Trophoblast cell (in vitro differentiated cells and primary cell): Measurements from ENCODE around the gene CTU2.

Source experiments
- DNase-seq, 2 donors: peaks; one replicate each; pipeline ENCODE4 v3.0.0-alpha.2; 2016
- H2AFZ ChIP-seq: 2 replicates; pipeline ENCODE4 v1.6.1; 2013; ENCODE audit warnings: low read length, moderate library complexity, mild to moderate bottlenecking; ENCODE audit not compliant: insufficient read depth, poor library complexity
- H2AK5ac ChIP-seq: 2 replicates; pipeline ENCODE4 v1.6.1; 2013; ENCODE audit warnings: mild to moderate bottlenecking, low read length
- H2BK120ac ChIP-seq: 2 replicates; pipeline ENCODE4 v1.6.1; 2013; ENCODE audit warnings: low read length, mild to moderate bottlenecking, moderate library complexity; ENCODE audit not compliant: insufficient read depth, poor library complexity
- H2BK12ac ChIP-seq: 2 replicates; pipeline ENCODE4 v1.6.1; 2013; ENCODE audit warnings: mild to moderate bottlenecking, low read length, moderate library complexity
- H2BK5ac ChIP-seq: 2 replicates; pipeline ENCODE4 v1.6.1; 2013; ENCODE audit warnings: low read length, low read depth, moderate library complexity, mild to moderate bottlenecking; ENCODE audit not compliant: poor library complexity
- H3K14ac ChIP-seq: 2 replicates; pipeline ENCODE4 v1.6.1; 2013; ENCODE audit warnings: mild to moderate bottlenecking, low read length
- H3K18ac ChIP-seq: 2 replicates; pipeline ENCODE4 v1.6.1; 2013; ENCODE audit warnings: mild to moderate bottlenecking, low read length
- H3K23ac ChIP-seq: 2 replicates; pipeline ENCODE4 v1.6.1; 2013; ENCODE audit warnings: low read length
- H3K27ac ChIP-seq: 2 replicates; pipeline ENCODE4 v1.5.1; 2013; ENCODE audit warnings: low read depth, mild to moderate bottlenecking, inconsistent platforms, low read length, moderate library complexity
- H3K27me3 ChIP-seq: 2 replicates; pipeline ENCODE4 v1.6.1; 2013; ENCODE audit warnings: inconsistent platforms, mild to moderate bottlenecking, low read length, moderate library complexity; ENCODE audit not compliant: insufficient read depth
- H3K36me3 ChIP-seq, 2 experiments: 1 replicate in 1 of 2; 2 replicates in 1 of 2; pipeline ENCODE4 v1.6.1; 2013; ENCODE audit warnings: low read length in 2 of 2, mild to moderate bottlenecking in 2 of 2, moderate library complexity in 1 of 2; ENCODE audit not compliant: insufficient read depth in 2 of 2, control insufficient read depth in 1 of 2
- H3K4ac ChIP-seq: 2 replicates; pipeline ENCODE4 v1.6.1; 2013; ENCODE audit warnings: low read depth, mild to moderate bottlenecking, low read length, moderate library complexity
- H3K4me1 ChIP-seq, 2 experiments: 1 replicate in 1 of 2; 2 replicates in 1 of 2; pipeline ENCODE4 v1.6.1; 2013; ENCODE audit warnings: low read length in 2 of 2, mild to moderate bottlenecking in 2 of 2, moderate library complexity in 1 of 2; ENCODE audit not compliant: insufficient read depth in 2 of 2, control insufficient read depth in 1 of 2
- H3K4me2 ChIP-seq: 2 replicates; pipeline ENCODE4 v1.6.1; 2013; ENCODE audit warnings: inconsistent platforms, mild to moderate bottlenecking, low read length, moderate library complexity
- H3K4me3 ChIP-seq: 2 replicates; pipeline ENCODE4 v1.5.1; 2013; ENCODE audit warnings: mild to moderate bottlenecking, low read depth, low read length, inconsistent platforms
- H3K79me1 ChIP-seq: one replicate; pipeline ENCODE4 v1.6.1; 2013; ENCODE audit warnings: low read length
- H3K79me2 ChIP-seq: 2 replicates; pipeline ENCODE4 v1.6.1; 2013; ENCODE audit warnings: low read length, mild to moderate bottlenecking; ENCODE audit not compliant: control insufficient read depth, insufficient read depth, poor library complexity
- H3K9ac ChIP-seq: 2 replicates; pipeline ENCODE4 v1.6.1; 2013; ENCODE audit warnings: mild to moderate bottlenecking, low read length
- H3K9me3 ChIP-seq: 2 replicates; pipeline ENCODE4 v1.6.1; 2013; ENCODE audit warnings: low read depth, mild to moderate bottlenecking, control low read depth, inconsistent platforms, low read length; ENCODE audit not compliant: insufficient read depth
- H4K12ac ChIP-seq: 2 replicates; pipeline ENCODE4 v1.6.1; 2013; ENCODE audit warnings: low read depth, mild to moderate bottlenecking, low read length, moderate library complexity
- H4K8ac ChIP-seq: 2 replicates; pipeline ENCODE4 v1.6.1; 2013; ENCODE audit warnings: low read depth, mild to moderate bottlenecking, low read length, moderate library complexity
- H4K91ac ChIP-seq: one replicate; pipeline ENCODE4 v1.6.1; 2013; ENCODE audit warnings: low read depth, mild to moderate bottlenecking, low read length, moderate library complexity
- WGBS: extraction: QIAGEN DNeasy Blood & Tissue Kit; methylation state at CpG from one replicate; pipeline ENCODE4 v1.1.7; 2013; ENCODE audit warnings: missing lambda C conversion rate; ENCODE audit not compliant: insufficient read length, insufficient coverage; ENCODE audit errors: extremely low coverage; 5-methylcytosine and 5-hydroxymethylcytosine counted together

The CTU2 gene

GRCh38 chr16:88671806-88672205 lies 34.5 kb upstream of the CTU2 start:
- Histone ChIP-seq H3K27me3 (no peaks in the 10 kb centered on the region), H3K36me3 (peaks cover 6 to 14% of the 10 kb centered on the region in 2 experiments), H2BK12ac (no peak overlapping the region), H3K4me3 (no peak overlapping the region), H4K8ac (no peak overlapping the region), H3K14ac (no peak overlapping the region), H2AFZ (no peak overlapping the region), H3K4ac (no peak overlapping the region), H3K23ac (no peak overlapping the region), H4K91ac (no peak overlapping the region), H2BK120ac (no peak overlapping the region), H3K9ac (no peak overlapping the region), H3K79me1 (no peaks in the 10 kb centered on the region), H3K18ac (no peak overlapping the region), H2BK5ac (no peak overlapping the region), H2AK5ac (peak overlapping the region; percentile 11), H3K79me2 (no peaks in the 10 kb centered on the region), H4K12ac (no peak overlapping the region), H3K27ac (no peak overlapping the region), H3K4me1 (peaks cover 3 to 5% of the 10 kb centered on the region in 2 experiments), H3K9me3 (peaks cover 4% of the 10 kb centered on the region), H3K4me2 (no peak overlapping the region)
- DNase-seq, result no peak
- WGBS, result no CpG with 5 or more reads among the region's 23 CpGs

DNA sequence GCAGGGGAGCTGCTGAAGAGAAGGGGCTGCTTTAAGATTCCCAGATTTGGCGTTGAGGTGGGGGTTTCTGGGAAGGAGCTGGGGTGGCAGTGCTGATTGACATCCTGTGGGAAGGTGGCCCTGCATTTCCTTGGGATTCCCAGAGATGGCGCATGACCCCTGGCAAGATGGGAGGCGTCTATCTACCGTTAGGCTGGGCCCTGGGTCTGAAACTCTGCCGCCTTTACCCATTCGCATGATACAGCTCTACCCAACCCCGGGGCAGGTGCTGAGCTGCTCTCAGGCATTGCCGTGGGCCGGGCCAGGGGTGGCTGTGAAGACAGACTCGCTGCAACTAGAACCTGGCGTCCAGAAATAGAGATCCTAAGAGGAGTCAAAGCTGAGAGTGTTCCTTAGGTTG lies 33.5 kb upstream of the CTU2 start:
- no peak overlapping the region for H2BK12ac ChIP-seq
- H3K79me2 ChIP-seq, result no peaks in the 10 kb centered on the region
- no peak overlapping the region for H4K12ac ChIP-seq
- no peak overlapping the region for H3K18ac ChIP-seq
- no peak overlapping the region for H3K4me2 ChIP-seq
- no peak overlapping the region for H4K8ac ChIP-seq
- no peak overlapping the region for H2AFZ ChIP-seq
- no peak overlapping the region for H2BK120ac ChIP-seq
- no peak overlapping the region for H2BK5ac ChIP-seq
- H3K4ac ChIP-seq, result no peak overlapping the region
- no peaks in the 10 kb centered on the region for H3K27me3 ChIP-seq
- H3K9me3 ChIP-seq, result peaks cover 4% of the 10 kb centered on the region
- no peak overlapping the region for H3K14ac ChIP-seq
- H4K91ac ChIP-seq, result no peak overlapping the region
- H3K4me3 ChIP-seq, result no peak overlapping the region
- H3K23ac ChIP-seq, result no peak overlapping the region
- H2AK5ac ChIP-seq, result no peak overlapping the region
- H3K36me3 ChIP-seq, result peaks cover 6 to 14% of the 10 kb centered on the region in 2 experiments
- DNase-seq, result no peak
- H3K27ac ChIP-seq, result no peak overlapping the region
- H3K9ac ChIP-seq, result no peak overlapping the region
- no peaks in the 10 kb centered on the region for H3K79me1 ChIP-seq
- no CpG with 5 or more reads among the region's 11 CpGs for WGBS
- H3K4me1 ChIP-seq, result no peaks in the 10 kb centered on the region

DNA sequence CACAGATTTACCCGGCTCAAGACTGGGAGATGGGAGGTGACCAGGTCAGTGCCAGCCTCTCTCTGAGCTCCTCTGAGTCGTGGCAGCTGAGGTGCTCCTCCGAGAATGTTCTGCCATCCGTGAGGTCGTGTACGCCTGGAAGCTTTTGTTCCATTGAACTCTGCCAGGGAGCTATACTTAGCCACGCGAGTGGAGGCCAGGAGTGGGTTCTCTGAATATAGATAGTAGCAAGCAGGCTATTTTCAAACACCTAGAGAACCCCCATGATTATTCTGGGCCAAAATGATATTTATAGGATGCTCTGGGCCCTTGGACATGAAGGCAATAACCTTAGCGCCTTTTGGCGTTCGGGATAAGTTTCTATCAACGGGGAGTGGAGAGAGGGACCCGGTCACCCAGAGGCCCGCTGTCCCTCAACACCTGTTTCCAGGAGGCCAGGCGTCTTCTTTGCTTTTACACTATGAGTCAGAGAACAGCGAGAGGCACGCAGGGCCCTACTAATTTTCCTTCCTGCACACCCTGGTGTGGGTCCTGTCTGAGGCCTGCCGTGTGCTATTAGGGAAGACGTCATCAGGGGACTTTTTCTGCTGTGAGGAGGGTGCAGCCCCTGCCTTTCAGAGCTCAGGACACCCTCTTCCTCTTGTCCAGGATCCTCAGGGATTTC lies 32.5 kb upstream of the CTU2 start:
- H3K79me2 ChIP-seq, result no peaks in the 10 kb centered on the region
- no peaks in the 10 kb centered on the region for H3K27me3 ChIP-seq
- H3K9me3 ChIP-seq, result peaks cover 4% of the 10 kb centered on the region
- no peak overlapping the region for H4K91ac ChIP-seq
- H3K4me1 ChIP-seq, result peaks cover 0 to 2% of the 10 kb centered on the region in 2 experiments
- H3K27ac ChIP-seq, result no peak overlapping the region
- H3K23ac ChIP-seq, result no peak overlapping the region
- H3K79me1 ChIP-seq, result no peaks in the 10 kb centered on the region
- no peak overlapping the region for H2AK5ac ChIP-seq
- H2BK5ac ChIP-seq, result no peak overlapping the region
- H4K8ac ChIP-seq, result no peak overlapping the region
- no peak overlapping the region for H2BK12ac ChIP-seq
- no peak overlapping the region for H3K4ac ChIP-seq
- no peak overlapping the region for H3K9ac ChIP-seq
- no peak overlapping the region for H4K12ac ChIP-seq
- H2BK120ac ChIP-seq, result no peak overlapping the region
- H2AFZ ChIP-seq, result no peak overlapping the region
- no peak overlapping the region for H3K14ac ChIP-seq
- no peak overlapping the region for H3K18ac ChIP-seq
- peaks cover 3 to 9% of the 10 kb centered on the region in 2 experiments for H3K36me3 ChIP-seq
- no peak overlapping the region for H3K4me2 ChIP-seq
- no peak for DNase-seq
- H3K4me3 ChIP-seq, result no peak overlapping the region
- WGBS, result no CpG with 5 or more reads among the region's 19 CpGs

GRCh38 chr16:88676502-88677242 lies 29.6 kb upstream of the CTU2 start:
- H3K9ac ChIP-seq, result no peak overlapping the region
- H3K27ac ChIP-seq, result no peak overlapping the region
- H3K27me3 ChIP-seq, result no peaks in the 10 kb centered on the region
- H3K79me2 ChIP-seq, result no peaks in the 10 kb centered on the region
- no peak overlapping the region for H2BK5ac ChIP-seq
- no peak overlapping the region for H3K4me3 ChIP-seq
- H3K4me1 ChIP-seq, result peaks cover 0 to 6% of the 10 kb centered on the region in 2 experiments
- no CpG with 5 or more reads among the region's 22 CpGs for WGBS
- H4K12ac ChIP-seq, result no peak overlapping the region
- no peak overlapping the region for H2AK5ac ChIP-seq
- no peak for DNase-seq
- no peak overlapping the region for H4K8ac ChIP-seq
- H4K91ac ChIP-seq, result no peak overlapping the region
- no peak overlapping the region for H2AFZ ChIP-seq
- peaks cover 3 to 9% of the 10 kb centered on the region in 2 experiments for H3K36me3 ChIP-seq
- H3K18ac ChIP-seq, result no peak overlapping the region
- no peak overlapping the region for H2BK12ac ChIP-seq
- H3K4me2 ChIP-seq, result no peak overlapping the region
- no peak overlapping the region for H3K23ac ChIP-seq
- no peak overlapping the region for H2BK120ac ChIP-seq
- H3K9me3 ChIP-seq, result peaks cover 3% of the 10 kb centered on the region
- no peak overlapping the region for H3K4ac ChIP-seq
- H3K14ac ChIP-seq, result no peak overlapping the region
- no peaks in the 10 kb centered on the region for H3K79me1 ChIP-seq
